ENCODE measurements around the gene C10orf90.

C10orf90 gene

DNA sequence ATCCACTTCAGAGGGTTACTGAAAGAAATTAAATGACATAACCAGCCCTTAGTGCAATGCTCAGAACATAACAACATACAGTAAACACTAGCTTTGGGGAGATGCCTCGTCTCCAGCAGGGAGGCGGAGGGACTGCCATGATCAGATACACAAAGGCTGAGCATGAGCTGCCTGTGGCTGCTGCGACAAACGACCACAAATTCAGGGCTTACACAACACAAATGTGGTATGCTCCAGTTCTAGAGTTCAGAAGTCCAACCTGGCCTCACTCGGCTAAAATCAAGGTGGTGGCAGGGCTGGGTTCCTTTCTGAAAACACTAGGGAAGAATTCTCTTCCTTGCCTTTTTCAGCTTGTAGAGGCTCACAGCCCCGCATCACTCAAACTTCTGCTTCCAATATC lies 154.0 kb downstream of the C10orf90 start:
- H3K4me1 Mint-ChIP-seq = no peaks in the 10 kb centered on the region
- DNase-seq (no peak), ATAC-seq (replicated peaks) (no peak)
- no peak overlapping the region for H3K4me3 Mint-ChIP-seq
- no peaks in the 10 kb centered on the region for H3K27me3 Mint-ChIP-seq
- H3K36me3 Mint-ChIP-seq = no peaks in the 10 kb centered on the region
- H3K9me3 Mint-ChIP-seq = peaks cover 0 to 2% of the 10 kb centered on the region in 2 donors
- H3K27ac Mint-ChIP-seq = no peak overlapping the region

DNA sequence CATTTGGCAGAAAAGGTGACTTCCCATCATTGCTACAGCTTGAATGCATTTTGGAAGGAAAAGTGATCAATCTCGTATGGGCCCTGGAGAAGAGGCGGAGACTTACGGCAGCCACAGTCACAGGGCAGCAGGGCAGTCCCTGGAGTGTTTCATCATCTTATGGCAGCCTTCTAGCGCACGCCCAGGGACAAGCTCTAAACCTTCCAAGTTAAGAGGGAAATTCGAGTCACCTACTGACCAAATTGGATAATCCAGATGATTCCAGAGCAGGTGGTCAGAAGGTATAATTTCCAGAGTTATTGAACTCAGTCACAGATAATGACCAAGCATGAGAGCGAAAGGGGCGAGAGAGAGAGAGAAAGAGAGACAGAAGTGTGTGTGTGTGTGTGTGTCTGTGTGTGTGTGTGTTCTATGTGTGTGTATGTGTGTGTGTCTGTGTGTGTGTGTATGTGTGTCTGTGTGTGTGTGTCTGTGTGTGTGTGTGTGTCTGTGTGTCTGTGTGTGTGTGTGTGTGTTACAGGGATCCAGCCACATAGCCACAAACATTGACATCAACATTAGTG lies 158.5 kb downstream of the C10orf90 start:
- no peaks in the 10 kb centered on the region for H3K4me1 Mint-ChIP-seq
- no peak for DNase-seq
- no peak overlapping the region for H3K4me3 Mint-ChIP-seq
- H3K9me3 Mint-ChIP-seq = no peaks in the 10 kb centered on the region
- H3K36me3 Mint-ChIP-seq = no peaks in the 10 kb centered on the region
- no peak for ATAC-seq (replicated peaks)
- H3K27ac Mint-ChIP-seq = no peak overlapping the region
- H3K27me3 Mint-ChIP-seq = no peaks in the 10 kb centered on the region

DNA sequence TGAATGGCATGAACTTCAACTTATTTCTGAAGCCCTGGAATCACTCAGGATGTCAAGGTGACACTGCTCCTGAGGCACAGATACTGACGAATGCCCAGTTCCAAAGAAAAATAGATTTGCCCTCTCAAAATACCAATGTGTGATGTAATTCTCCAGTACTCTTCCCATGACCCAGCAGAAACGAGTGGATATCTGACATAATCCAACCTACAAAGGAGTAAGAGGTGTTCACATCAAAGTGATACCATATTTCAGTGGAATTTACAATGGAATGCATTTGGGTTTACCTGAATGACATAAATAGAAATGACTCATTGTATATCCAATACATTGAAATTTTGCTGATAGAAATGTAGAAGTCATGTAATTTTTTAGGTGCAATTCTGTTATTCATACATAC lies 161.3 kb downstream of the C10orf90 start:
- Mint-ChIP-seq H3K9me3 (no peaks in the 10 kb centered on the region), H3K4me3 (no peak overlapping the region), H3K36me3 (no peaks in the 10 kb centered on the region), H3K27ac (no peak overlapping the region), H3K27me3 (peaks cover under 1 to 1% of the 10 kb centered on the region in 2 donors), H3K4me1 (peaks cover 0 to under 1% of the 10 kb centered on the region in 2 donors)
- DNase-seq (no peak), ATAC-seq (replicated peaks) (no peak)

DNA sequence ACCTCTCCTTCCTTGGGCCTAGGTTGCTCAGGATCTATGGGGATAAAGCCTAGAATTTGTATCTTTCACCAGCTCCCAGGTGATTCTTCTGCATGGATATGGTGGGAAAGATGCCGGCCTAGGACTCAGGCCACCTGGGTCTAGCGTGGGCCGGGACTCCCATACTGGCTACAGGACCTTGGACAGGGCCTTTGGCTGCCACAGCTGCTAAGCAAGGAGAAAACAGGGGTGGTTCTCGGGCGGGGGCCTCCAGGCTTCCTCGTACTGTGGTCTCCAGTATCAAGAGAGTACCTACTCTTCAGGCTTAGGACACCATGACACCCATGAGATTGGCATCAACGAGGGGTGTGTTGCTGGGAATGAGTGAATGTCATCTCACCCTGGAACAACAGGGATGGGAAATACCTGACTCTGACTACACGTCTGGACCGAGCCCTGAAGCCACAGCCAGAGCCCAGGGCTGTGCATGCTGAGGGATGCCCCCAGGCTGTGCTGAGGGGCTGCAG lies 161.9 kb downstream of the C10orf90 start:
- ATAC-seq (replicated peaks) (no peak), DNase-seq (no peak)
- H3K9me3 Mint-ChIP-seq = no peaks in the 10 kb centered on the region
- H3K4me1 Mint-ChIP-seq = peaks cover 0 to 3% of the 10 kb centered on the region in 2 donors
- H3K27me3 Mint-ChIP-seq = peaks cover 4 to 5% of the 10 kb centered on the region in 2 donors
- H3K27ac Mint-ChIP-seq = no peak overlapping the region
- no peak overlapping the region for H3K4me3 Mint-ChIP-seq
- H3K36me3 Mint-ChIP-seq = no peaks in the 10 kb centered on the region

DNA sequence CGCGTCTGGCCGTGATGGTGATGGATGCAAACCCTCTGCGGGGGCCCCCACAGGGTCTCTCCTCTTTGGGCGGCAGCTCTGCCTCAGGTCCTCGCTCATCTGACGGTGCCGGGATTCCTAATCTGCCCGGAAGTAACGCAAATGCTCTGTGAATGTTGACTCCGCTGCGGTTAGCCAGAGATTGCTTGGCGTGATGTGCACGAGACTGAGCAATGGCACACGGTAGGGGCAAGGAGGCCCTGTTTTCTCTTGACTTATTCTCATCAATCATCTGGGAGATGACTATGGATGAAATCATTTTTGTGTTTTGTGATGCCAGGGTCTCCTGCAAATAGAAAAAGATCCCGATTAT lies 165.8 kb downstream of the C10orf90 start:
- ATAC-seq (replicated peaks) = no peak
- Mint-ChIP-seq H3K36me3 (no peaks in the 10 kb centered on the region), H3K9me3 (no peaks in the 10 kb centered on the region), H3K27ac (no peak overlapping the region), H3K4me3 (no peak overlapping the region), H3K27me3 (peaks cover 4 to 5% of the 10 kb centered on the region in 2 donors), H3K4me1 (peaks cover 0 to 3% of the 10 kb centered on the region in 2 donors)
- DNase-seq = no peak

DNA sequence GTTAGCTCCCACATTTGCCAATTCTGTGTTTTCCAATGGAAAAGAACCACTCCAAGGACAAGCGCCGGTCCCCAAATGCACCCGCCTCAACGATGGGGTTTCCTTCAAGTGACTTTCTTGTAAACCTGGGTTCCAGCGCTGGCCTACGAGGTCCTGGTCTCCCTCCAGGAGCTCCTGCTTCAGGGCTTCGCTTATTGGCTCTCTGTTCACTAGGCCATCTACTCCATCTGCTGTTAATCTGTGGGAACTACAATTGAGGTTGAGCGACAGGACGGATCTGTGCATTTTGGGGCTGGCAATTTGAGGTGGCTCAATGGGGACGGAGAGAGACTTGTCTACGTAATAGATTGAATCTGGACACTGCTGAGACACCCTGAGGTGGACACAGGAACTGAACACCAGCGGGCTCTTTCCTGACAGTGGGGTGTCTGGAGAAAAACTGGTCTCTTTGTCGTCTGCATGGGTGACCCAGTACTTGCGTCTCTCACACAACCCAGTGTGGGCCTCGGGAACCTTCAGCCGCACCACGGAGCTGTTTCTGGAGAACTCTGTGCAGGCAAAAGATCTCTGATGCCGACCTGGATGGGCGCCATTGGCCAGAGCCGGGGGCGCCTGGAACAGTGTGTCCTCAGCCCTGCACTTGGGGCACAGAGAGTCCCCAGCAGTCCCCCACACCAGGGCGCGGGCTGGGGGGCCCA lies 166.3 kb downstream of the C10orf90 start:
- Mint-ChIP-seq H3K9me3 (no peaks in the 10 kb centered on the region), H3K27me3 (peaks cover 4 to 5% of the 10 kb centered on the region in 2 donors), H3K4me1 (peaks cover 0 to 3% of the 10 kb centered on the region in 2 donors), H3K27ac (no peak overlapping the region), H3K4me3 (no peak overlapping the region), H3K36me3 (no peaks in the 10 kb centered on the region)
- DNase-seq (peak; percentile 5), ATAC-seq (replicated peaks) (peak; percentile 60 to 79)

DNA sequence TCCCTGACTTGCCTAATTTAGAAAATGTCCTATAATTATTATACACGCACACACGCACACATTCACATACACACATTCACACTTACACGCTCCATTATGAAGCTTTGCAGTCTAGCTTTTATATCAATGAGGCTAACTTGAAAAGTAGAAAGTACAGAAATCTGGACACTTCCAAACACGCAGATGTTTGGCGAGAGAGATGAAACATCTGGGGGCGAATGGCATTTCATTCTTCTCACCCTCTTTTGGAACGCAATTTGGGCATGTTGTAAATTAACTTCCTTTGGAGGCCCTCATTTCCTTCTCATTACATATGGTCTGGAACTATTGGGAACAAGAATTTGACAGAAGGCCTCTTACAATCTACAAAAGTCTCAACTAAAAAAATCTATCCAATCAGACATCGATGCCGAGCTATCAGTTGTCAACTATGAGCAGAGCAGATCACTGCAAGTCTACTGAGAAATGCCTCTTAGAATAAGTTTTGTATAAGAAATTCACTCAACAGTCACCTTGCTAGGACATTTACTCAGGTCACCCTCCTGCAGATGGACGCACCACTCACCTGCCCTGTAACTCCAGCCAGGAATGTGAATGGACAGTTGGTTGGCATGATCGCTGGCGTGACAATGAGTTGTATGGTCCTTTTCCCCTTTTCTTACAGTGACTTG lies 167.0 kb downstream of the C10orf90 start:
- Mint-ChIP-seq H3K4me1 (peaks cover 0 to 3% of the 10 kb centered on the region in 2 donors), H3K27me3 (peaks cover 4 to 5% of the 10 kb centered on the region in 2 donors), H3K36me3 (no peaks in the 10 kb centered on the region), H3K27ac (no peak overlapping the region), H3K4me3 (no peak overlapping the region), H3K9me3 (no peaks in the 10 kb centered on the region)
- DNase-seq (no peak), ATAC-seq (replicated peaks) (no peak)

DNA sequence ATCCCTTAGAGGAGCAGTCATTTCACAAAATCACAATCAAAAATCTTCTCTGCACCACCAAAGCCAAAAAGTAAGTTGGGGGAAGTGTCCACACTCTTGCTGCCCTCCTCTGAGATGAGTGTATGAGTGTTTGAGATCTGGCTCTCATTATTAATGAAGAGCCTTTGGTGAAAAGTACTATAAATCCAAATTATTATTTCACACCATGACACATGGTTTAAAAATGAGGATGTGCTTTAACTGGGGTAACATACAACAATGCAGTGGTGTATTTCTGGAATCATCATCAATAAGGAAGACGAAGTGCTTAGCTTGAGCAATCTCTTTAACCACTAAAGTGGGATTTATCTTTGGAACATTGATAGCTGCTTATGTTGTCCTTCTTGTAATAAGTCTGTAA lies 168.1 kb downstream of the C10orf90 start:
- DNase-seq (no peak), ATAC-seq (replicated peaks) (no peak)
- H3K9me3 Mint-ChIP-seq = no peaks in the 10 kb centered on the region
- no peaks in the 10 kb centered on the region for H3K36me3 Mint-ChIP-seq
- H3K27me3 Mint-ChIP-seq = peaks cover 4 to 5% of the 10 kb centered on the region in 2 donors
- peaks cover 0 to 3% of the 10 kb centered on the region in 2 donors for H3K4me1 Mint-ChIP-seq
- no peak overlapping the region for H3K27ac Mint-ChIP-seq
- no peak overlapping the region for H3K4me3 Mint-ChIP-seq

DNA sequence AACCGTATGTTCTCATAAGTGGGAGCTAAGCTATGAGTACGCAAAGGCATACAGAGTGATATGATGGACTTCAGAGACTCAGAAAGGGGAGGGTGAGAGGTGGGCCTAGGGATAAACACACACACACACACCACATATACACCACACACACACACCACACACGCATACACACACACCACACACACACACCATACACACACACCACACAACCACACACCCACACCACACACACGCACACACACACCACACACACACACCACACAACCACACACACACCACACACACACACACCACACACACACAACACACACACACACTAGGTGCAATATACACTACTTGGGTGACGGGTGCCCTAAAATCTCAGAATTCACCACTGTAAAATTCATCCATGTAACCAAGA lies 168.7 kb downstream of the C10orf90 start:
- no peaks in the 10 kb centered on the region for H3K9me3 Mint-ChIP-seq
- no peak for DNase-seq
- peaks cover 4 to 5% of the 10 kb centered on the region in 2 donors for H3K27me3 Mint-ChIP-seq
- no peak for ATAC-seq (replicated peaks)
- no peak overlapping the region for H3K4me3 Mint-ChIP-seq
- no peaks in the 10 kb centered on the region for H3K36me3 Mint-ChIP-seq
- no peak overlapping the region for H3K27ac Mint-ChIP-seq
- H3K4me1 Mint-ChIP-seq = peaks cover 0 to 3% of the 10 kb centered on the region in 2 donors

DNA sequence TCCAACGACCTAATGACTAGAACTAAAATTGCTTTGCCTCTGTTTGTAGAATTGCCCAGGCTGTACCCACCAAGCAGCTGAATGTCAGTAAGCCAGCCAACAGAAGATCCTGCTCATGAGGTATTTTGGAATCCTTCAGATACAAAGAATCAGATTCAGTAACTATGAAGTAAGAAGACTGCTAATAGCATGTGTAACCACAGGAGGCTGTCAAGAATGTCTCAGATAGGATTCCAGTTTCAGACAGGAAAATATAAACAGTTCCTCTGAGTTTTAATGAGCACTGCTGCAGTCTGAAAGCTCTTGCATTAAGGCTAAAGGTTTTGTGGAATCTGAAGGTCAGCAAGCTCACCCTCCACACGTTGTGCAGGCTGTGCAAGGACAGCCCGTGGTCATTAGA lies 169.6 kb downstream of the C10orf90 start:
- H3K9me3 Mint-ChIP-seq = no peaks in the 10 kb centered on the region
- peaks cover 0 to 3% of the 10 kb centered on the region in 2 donors for H3K4me1 Mint-ChIP-seq
- H3K36me3 Mint-ChIP-seq = no peaks in the 10 kb centered on the region
- no peak overlapping the region for H3K4me3 Mint-ChIP-seq
- DNase-seq = no peak
- peaks cover 4 to 5% of the 10 kb centered on the region in 2 donors for H3K27me3 Mint-ChIP-seq
- no peak overlapping the region for H3K27ac Mint-ChIP-seq
- ATAC-seq (replicated peaks) = no peak

DNA sequence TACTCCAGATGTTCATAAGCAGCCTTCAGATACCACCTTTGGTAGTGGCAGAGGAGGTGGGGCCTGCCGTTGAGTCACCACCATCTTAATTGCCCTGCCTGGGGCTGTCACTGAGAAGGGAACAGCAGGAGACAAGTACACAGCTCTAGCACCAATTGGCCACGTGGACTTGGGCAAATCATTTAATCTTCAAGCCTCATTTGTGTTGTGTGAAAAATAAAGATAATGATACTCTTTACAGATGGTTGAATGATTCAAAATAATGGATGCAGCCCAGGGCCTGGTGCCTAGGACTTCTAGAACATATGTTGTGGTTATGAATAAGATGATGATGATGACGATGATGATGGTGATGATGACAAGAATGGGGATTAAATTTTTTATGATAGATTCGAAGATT lies 170.3 kb downstream of the C10orf90 start:
- Mint-ChIP-seq H3K36me3 (no peaks in the 10 kb centered on the region), H3K4me1 (peaks cover 0 to 3% of the 10 kb centered on the region in 2 donors), H3K27me3 (peaks cover 4 to 5% of the 10 kb centered on the region in 2 donors), H3K4me3 (no peak overlapping the region), H3K27ac (no peak overlapping the region), H3K9me3 (no peaks in the 10 kb centered on the region)
- no peak for DNase-seq
- no peak for ATAC-seq (replicated peaks)

DNA sequence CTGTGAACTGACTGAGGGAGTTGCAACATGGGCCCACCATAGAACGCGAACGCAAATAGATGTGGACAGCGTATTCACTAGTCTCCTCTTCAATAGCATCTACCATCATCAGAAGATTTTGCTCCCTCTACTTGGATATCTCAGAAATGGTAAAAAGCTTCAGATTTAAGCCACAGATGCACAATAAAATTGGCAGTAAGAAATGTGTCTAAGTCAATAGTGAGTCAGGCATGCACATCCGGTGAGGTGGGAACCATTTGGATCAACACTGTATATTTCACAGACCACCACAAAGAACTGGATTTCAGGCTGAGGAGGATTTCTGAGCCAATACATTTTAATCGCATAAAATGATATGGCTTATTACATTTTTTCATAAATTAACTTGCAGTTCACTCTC lies 170.7 kb downstream of the C10orf90 start:
- H3K27ac Mint-ChIP-seq = no peak overlapping the region
- DNase-seq (no peak), ATAC-seq (replicated peaks) (no peak)
- peaks cover 0 to 3% of the 10 kb centered on the region in 2 donors for H3K4me1 Mint-ChIP-seq
- H3K36me3 Mint-ChIP-seq = no peaks in the 10 kb centered on the region
- H3K4me3 Mint-ChIP-seq = no peak overlapping the region
- H3K9me3 Mint-ChIP-seq = no peaks in the 10 kb centered on the region
- H3K27me3 Mint-ChIP-seq = peaks cover 4 to 5% of the 10 kb centered on the region in 2 donors

DNA sequence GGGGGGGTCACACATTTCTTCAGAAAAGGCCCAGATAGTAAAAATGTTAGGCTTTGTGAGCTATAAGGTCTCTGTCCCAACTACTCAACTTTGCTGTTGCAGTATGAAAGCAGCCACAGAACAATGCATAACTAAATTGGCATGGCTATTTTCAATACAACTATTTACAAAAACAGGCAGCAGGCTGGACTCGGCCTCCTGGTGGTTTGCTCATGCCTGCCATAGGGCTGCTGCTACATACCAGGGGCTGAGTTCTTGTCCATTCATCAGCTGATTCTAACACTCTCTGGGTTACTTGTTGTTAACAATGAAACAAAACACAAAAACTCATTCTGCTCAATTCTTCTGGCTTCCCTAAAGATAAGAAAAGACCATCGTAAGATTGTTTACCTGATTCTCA lies 172.8 kb downstream of the C10orf90 start:
- Mint-ChIP-seq H3K9me3 (no peaks in the 10 kb centered on the region), H3K4me1 (no peaks in the 10 kb centered on the region), H3K36me3 (no peaks in the 10 kb centered on the region), H3K27me3 (no peaks in the 10 kb centered on the region), H3K4me3 (no peak overlapping the region), H3K27ac (no peak overlapping the region)
- DNase-seq (no peak), ATAC-seq (replicated peaks) (no peak)

DNA sequence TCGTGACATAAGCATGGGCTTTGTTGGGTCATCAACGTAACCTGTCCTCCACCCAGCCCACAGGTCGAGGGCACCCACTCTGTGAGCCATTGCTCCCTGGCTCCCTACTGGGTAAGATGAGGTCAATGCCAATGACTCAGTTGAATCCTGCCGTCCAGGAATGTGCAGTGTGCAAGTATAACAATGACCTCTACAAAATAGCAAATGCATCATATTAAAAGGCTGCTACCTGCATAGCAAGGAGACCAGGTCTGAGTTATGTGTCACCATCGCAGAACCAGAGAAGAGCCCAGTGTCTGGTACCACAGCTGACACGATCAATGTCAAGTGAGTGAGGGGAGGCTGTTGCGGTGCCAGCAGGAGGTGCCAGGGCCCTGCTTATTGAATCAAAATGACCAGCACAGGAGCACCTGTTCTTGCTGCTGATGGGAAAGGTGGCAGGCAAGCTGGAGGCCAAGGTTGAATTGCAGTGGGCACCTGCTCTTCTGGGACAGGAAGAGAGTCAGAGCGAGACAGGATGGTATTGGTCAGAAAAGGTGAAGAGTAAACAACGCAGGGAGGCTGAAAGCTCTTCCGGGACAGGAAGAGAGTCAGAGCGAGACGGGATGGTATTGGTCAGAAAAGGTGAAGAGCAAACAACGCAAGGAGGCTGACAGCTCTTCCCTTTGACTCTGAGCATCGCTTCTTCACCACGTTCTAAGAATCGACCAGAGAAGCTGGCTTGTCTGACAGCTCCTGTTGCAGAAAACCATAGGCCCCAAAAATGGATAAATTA lies 173.5 kb downstream of the C10orf90 start:
- no peaks in the 10 kb centered on the region for H3K4me1 Mint-ChIP-seq
- no peaks in the 10 kb centered on the region for H3K9me3 Mint-ChIP-seq
- H3K4me3 Mint-ChIP-seq = no peak overlapping the region
- H3K27ac Mint-ChIP-seq = no peak overlapping the region
- DNase-seq (no peak), ATAC-seq (replicated peaks) (no peak)
- no peaks in the 10 kb centered on the region for H3K36me3 Mint-ChIP-seq
- no peaks in the 10 kb centered on the region for H3K27me3 Mint-ChIP-seq
